Breast epithelium (tissue), 4 donors: ENCODE measurements around the gene ANKS1A. TPM values are rescaled to one million over a fixed set of nuclear protein-coding genes. Genes with fewer than 3 reads are reported as not detected.
A peak's percentile ranks its signal among the peaks of the same experiment; 100 is the strongest.

Experiments used
- DNase-seq, 2 donors: peaks; one replicate each; pipeline ENCODE4 v3.0.0-alpha.2; 2019; ENCODE audit warnings: low spot score in 2 of 2
- H3K27ac ChIP-seq, 2 donors: fragments of 200-600 bp; sonication (generic) in 1 of 2; one replicate each; pipeline ENCODE4 v1.5.1; 2016 to 2019; ENCODE audit warnings: mild to moderate bottlenecking in 1 of 2
- H3K27me3 ChIP-seq, 2 donors: fragments of 200-600 bp; sonication (generic) in 1 of 2; one replicate each; pipeline versions ENCODE4 v1.5.1 to v1.6.0; 2017 to 2019; ENCODE audit warnings: control low read depth in 1 of 2, mild to moderate bottlenecking in 1 of 2
- H3K36me3 ChIP-seq: fragments of 200-600 bp; one replicate; pipeline ENCODE4 v1.5.1; 2019
- H3K4me1 ChIP-seq, 2 donors: fragments of 200-600 bp; sonication (generic); one replicate each; pipeline ENCODE4 v1.5.1; 2016 to 2019; ENCODE audit warnings: control low read depth in 1 of 2
- H3K4me3 ChIP-seq, 3 donors: fragments of 200-600 bp; sonication (generic); 1 replicate in 2 of 3; 2 replicates in 1 of 3; pipeline ENCODE4 v1.5.1; 2016 to 2019; ENCODE audit warnings: mild to moderate bottlenecking in 3 of 3, moderate library complexity in 2 of 3
- H3K9me3 ChIP-seq, 2 donors: fragments of 200-600 bp; sonication (generic) in 1 of 2; one replicate each; pipeline ENCODE4 v1.5.1; 2016 to 2019; ENCODE audit warnings: control low read depth in 1 of 2
- CTCF ChIP-seq, 3 donors: fragments of 450-650 bp; IDR thresholded peaks; one replicate each; pipeline ENCODE4 v1.5.1; 2016 to 2017; ENCODE audit warnings: antibody characterized with exemption in 3 of 3, mild to moderate bottlenecking in 3 of 3, moderate library complexity in 3 of 3
- POLR2A ChIP-seq: fragments of 450-650 bp; IDR thresholded peaks from one replicate; pipeline ENCODE4 v1.6.1; 2016; ENCODE audit warnings: antibody characterized with exemption, mild to moderate bottlenecking, moderate library complexity
- POLR2AphosphoS5 ChIP-seq, 3 donors: sonication (generic); formaldehyde crosslinking; IDR thresholded peaks; one replicate each; pipeline ENCODE4 v1.6.1; 2017; ENCODE audit warnings: antibody characterized with exemption in 3 of 3
- intact Hi-C: fragments of 100-400 bp; cut with DNase I; formaldehyde crosslinking; loops from one replicate; pipeline ENCODE4 v1.15.1; 2023; ENCODE audit warnings: low total_unique reads
- total RNA-seq, 3 donors: library from RNA; depleted of rRNA; stranded (reverse); fragments of >200 nt; gene quantifications; one replicate each; pipeline ENCODE4 v1.1.0, GENCODE V29; 2016

Gene ANKS1A
- total RNA-seq, 3 donors from 2014 or later, result 18.2 to 26.5 (median 23.4) TPM

GRCh38 chr6:35053701-35054100 lies 164.6 kb downstream of the ANKS1A start:
- H3K36me3 ChIP-seq, result no peaks in the 10 kb centered on the region

DNA sequence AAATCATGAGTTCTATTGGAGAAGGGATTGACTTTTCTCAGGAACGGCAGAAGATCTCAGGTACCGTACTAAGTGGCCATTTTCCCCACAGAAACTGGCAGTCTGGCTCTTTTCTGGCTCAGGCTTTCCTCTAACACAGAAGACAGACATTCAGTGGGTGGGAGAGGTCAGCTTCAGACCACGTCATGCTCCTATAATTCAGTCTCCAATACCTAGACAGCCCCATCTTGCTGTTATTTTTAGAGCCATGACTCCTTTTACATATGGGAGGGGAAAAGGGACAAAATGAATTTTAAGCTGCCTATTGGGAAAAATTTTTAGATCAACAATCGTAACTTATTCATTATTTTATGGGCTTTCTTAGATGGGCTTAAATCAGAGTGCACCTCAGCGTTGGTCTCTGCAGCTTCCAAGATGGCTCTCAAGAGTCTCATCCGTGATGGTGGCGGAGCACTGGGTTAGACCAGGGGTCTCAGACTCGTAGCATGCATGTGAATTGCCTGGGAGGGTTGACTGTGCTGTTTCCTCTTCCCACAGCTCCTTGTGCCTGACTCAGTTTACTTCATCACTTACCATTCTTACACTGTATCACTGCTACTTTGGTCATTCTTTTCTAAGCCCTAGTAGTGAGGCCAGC lies 165.2 kb downstream of the ANKS1A start:
- Histone ChIP-seq H3K9me3 (no peaks in the 10 kb centered on the region), H3K27ac (peak overlapping the region; percentile 60 to 82), H3K36me3 (no peaks in the 10 kb centered on the region), H3K4me3 (no peak overlapping the region), H3K4me1 (no peaks in the 10 kb centered on the region), H3K27me3 (no peaks in the 10 kb centered on the region)
- intact Hi-C loops, result no loop called here
- DNase-seq, result no peak
- TF ChIP-seq POLR2AphosphoS5 (IDR thresholded peaks at IDR 0.05) (no peak), POLR2A (no peak), CTCF (IDR thresholded peaks at IDR 0.05) (no peak)

More at GRCh38 chr6:35053701-35054100, 164.6 kb downstream of the ANKS1A start:
- Histone ChIP-seq H3K4me1 (peaks cover 0 to 1% of the 10 kb centered on the region in 2 donors), H3K4me3 (no peak overlapping the region), H3K27ac (peak overlapping the region; percentile 60 to 82), H3K27me3 (no peaks in the 10 kb centered on the region), H3K9me3 (no peaks in the 10 kb centered on the region)
- DNase-seq, result no peak
- TF ChIP-seq POLR2A, result no peak
- no peak for TF ChIP-seq POLR2AphosphoS5 (IDR thresholded peaks at IDR 0.05)
- no peak for TF ChIP-seq CTCF (IDR thresholded peaks at IDR 0.05)
- intact Hi-C loops, result no loop called here

DNA sequence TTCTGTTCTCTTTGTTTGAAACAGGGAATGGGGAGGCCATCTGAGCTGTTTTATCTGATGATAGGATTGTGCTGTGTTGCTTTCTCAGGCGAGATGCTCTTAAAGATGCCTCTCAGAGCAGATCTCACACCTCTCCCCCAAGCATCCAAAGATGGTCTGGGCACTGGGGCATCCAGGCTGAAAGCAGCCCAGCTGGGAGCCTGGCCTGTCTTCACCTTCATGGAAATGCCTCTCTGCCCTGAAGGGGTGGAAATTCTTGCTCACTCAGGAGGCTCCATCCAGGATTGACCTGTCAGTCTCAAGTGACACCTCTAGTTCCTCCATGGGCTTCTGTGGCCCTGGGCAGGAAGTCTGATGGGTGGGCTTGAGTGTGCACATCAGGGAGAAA lies 165.7 kb downstream of the ANKS1A start:
- intact Hi-C loops, result no loop called here

DNA sequence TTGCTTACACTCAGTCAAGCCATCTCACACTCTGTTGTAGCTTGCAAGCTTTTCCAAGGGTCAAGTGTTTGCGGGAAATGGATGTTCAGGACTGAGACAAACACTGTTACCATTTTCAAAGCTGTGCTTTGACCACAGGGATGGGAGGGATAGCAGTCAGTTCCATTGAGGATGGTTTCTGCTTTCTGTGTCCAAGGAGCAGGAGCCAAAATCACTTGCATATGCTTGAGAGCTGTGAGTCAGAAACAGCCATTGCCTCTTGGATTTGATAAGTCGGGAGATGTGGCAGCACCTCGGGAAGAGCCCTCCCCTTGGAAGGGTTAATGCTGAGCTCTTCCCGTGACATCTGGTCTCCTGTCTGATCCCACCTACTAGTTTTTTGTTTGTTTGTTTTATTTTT lies 166.8 kb downstream of the ANKS1A start:
- DNase-seq, result no peak
- Histone ChIP-seq H3K4me3 (no peak overlapping the region), H3K27me3 (no peaks in the 10 kb centered on the region), H3K4me1 (no peaks in the 10 kb centered on the region), H3K36me3 (no peaks in the 10 kb centered on the region), H3K9me3 (no peaks in the 10 kb centered on the region), H3K27ac (no peak overlapping the region)
- intact Hi-C loops, result no loop called here
- TF ChIP-seq POLR2AphosphoS5 (IDR thresholded peaks at IDR 0.05) (no peak), CTCF (IDR thresholded peaks at IDR 0.05) (no peak), POLR2A (no peak)

More for the DNA sequence above, 165.7 kb downstream of the ANKS1A start:
- Histone ChIP-seq H3K4me1 (no peaks in the 10 kb centered on the region), H3K36me3 (no peaks in the 10 kb centered on the region), H3K4me3 (no peak overlapping the region), H3K27ac (no peak overlapping the region), H3K27me3 (no peaks in the 10 kb centered on the region), H3K9me3 (no peaks in the 10 kb centered on the region)
- DNase-seq, result no peak
- TF ChIP-seq POLR2A (no peak), CTCF (IDR thresholded peaks at IDR 0.05) (no peak), POLR2AphosphoS5 (IDR thresholded peaks at IDR 0.05) (no peak)

GRCh38 chr6:35056952-35057351 lies 167.9 kb downstream of the ANKS1A start:
- H3K27ac ChIP-seq, result no peak overlapping the region
- TF ChIP-seq CTCF (IDR thresholded peaks at IDR 0.05) (no peak), POLR2A (no peak), POLR2AphosphoS5 (IDR thresholded peaks at IDR 0.05) (no peak)
- no peaks in the 10 kb centered on the region for H3K4me1 ChIP-seq
- H3K9me3 ChIP-seq, result no peaks in the 10 kb centered on the region
- no peak for DNase-seq
- no peaks in the 10 kb centered on the region for H3K36me3 ChIP-seq
- no peak overlapping the region for H3K4me3 ChIP-seq
- intact Hi-C loops, result no loop called here
- H3K27me3 ChIP-seq, result no peaks in the 10 kb centered on the region
